SW480 (cell line): ENCODE data around the gene KAZN.

ENCODE experiments used
- DNase-seq: peaks from one replicate; pipeline ENCODE4 v3.0.0-alpha.2; 2016; ENCODE audit warnings: low spot score

The KAZN gene

DNA sequence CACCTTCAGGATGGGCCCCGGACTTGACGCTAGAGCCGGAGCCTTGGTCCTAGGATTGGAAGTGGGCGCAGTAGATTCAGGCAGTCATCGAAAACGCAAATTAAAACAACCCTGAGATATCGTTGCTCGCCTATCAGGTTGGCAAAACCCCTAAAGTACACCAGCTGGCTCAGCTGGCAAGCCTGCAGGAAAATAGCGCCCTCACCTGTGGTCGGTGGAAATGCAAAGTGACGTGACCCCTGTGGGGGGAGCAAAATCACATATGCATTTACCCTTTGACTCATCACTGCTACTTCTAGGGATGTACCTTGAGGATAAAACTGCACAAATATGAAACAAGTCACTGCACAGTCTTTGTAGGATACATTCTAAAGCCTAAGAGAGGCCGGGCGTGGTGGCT is 384.8 kb downstream of the KAZN start:
- no peak for DNase-seq

DNA sequence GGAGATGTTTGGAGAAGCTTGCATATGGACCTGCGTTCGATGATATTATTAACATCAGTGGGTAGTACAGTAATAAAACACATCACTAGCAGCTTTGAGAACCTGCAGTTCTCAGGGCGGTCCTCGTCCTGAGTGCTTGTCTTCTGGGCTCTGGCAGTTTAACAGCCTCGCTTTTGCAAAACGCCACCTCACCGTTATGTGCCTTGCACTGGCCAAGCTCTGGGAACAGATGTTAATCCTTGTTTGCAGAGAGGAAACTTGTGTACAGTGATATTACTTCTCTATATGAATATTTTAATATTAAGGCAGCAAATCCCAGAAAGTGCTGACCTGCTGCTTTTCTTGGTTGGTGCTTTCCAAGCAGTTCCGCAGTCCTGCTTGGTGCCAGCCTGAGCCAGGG is 387.7 kb downstream of the KAZN start:
- no peak for DNase-seq

DNA sequence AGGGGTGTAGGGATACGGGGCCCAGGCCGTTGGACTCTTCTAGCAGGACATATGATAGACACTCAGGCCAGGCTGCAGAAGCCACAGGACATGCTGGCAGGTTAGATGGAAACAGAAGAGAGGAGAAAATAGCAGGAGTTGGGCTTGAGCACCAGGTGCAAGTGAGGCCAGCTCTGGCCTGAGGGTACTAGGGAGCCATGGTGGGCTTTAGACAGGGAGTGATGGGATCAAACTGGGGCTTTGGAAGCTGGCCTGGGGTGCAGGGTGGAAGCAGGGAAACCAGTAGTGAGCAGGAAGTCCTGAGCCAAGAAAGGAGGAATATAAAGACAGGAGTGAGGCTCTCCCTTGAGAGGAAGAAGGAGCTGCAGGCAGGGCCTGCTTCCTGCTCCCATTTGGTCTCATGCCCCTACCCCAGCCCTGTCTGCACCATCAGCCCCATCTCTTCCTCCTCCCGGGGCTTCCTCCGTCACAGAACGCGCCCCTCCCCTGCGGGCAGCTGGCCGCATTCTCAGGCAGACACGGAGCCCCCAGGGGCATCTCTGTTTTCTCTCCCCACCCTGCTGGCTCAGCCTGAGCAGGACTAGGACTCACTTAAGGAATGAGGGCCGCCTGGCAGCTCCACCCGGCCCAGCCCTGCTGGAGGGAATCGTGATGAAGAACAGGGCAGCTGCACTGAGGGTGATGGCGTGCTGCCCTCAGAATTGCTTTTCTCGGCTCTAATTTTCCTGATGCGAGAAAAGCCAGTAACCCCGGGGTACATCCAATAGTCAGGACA is 389.5 kb downstream of the KAZN start:
- no peak for DNase-seq

DNA sequence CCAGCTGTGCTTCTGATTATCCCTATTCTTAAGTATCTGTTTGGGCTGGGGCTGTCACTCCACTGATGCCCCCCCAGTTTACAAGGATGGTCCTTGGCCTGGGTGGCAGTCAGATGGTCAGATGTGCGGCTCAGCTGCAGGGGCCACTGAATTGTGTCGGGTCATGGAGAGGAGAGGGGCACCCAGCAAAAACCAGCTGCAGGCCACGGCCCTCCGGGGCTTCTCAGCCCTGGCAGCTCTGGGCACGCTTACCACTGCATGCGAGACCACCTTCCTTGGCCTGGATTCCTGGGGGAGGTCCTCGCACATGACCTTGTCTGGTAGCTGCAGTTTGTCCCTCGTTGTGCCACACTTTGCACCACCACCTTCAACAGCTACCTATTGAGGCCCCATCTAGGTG is 390.2 kb downstream of the KAZN start:
- DNase-seq, result no peak

DNA sequence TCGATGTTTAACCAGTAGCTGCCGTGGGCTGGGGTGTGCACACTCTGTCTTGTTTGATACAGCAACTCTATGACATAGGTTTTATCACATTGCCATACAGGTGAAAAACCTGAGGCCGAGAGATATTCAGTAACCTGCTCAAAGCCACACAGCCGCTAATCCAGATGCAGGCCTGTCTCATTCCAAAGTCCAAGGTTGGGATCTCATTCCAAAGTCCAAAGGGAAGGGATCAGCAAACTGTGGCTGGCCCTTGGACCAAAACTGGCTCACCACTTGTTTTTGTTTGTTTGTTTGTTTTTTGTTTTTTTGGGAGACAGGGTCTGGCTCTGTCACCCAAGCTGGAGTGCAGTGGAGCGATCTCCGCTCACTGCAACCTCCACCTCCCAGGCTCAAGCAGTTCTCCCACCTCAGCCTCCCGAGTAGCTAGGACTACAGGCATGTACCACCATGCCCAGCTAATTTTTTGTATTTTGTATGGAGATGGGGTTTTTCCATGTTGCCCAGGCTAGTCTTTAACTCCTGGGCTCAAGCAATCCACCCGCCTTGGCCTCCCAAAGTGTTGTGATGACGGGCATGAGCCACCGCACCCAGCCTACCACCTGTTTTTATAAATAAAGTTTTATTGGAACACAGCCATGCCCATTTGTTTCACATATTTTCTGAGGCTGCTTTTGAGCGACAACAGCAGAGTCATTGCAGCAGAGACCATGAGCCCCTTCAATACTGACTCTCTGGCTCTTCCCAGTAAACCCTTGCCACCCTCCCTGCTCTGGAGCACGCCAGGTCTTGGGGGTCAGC is 391.6 kb downstream of the KAZN start:
- DNase-seq, result no peak

DNA sequence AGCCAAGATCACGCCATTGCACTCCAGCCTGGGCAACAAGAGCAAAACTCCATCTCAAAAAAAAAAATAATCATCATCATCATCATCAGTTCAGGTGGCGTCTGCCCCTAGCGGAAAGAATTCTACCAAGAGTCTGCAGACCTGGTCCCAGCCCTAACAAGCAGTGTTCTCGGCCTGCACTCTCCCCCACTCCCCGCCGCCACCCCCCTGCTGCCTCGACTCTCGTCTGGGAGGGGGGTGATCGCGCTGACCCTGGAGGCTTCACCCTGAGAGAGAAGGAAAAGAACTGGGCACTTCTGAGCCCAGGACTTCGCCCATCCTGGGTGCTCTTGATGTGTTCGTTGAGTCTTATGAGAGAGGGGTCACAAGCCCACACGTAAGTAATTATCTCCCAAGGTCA is 394.9 kb downstream of the KAZN start:
- no peak for DNase-seq

DNA sequence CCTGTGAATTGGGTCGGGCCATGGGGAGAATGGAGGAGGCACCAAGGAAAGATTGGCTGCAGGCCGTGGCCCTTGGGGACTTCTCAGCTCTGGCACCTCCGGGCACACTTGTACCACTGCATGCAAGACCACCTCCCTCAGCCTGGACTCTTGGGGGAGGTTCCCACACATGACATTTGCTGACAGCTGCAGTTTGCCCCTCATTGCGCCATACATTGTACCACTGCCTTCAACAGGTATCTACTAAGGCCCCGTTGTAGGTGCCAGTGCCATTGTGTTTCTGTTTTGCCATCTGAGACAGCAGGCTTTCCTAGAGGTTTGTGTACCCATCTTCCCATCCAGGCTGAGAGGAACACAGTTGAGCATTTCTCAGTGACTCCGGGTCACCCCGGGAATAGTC is 395.7 kb downstream of the KAZN start:
- no peak for DNase-seq

DNA sequence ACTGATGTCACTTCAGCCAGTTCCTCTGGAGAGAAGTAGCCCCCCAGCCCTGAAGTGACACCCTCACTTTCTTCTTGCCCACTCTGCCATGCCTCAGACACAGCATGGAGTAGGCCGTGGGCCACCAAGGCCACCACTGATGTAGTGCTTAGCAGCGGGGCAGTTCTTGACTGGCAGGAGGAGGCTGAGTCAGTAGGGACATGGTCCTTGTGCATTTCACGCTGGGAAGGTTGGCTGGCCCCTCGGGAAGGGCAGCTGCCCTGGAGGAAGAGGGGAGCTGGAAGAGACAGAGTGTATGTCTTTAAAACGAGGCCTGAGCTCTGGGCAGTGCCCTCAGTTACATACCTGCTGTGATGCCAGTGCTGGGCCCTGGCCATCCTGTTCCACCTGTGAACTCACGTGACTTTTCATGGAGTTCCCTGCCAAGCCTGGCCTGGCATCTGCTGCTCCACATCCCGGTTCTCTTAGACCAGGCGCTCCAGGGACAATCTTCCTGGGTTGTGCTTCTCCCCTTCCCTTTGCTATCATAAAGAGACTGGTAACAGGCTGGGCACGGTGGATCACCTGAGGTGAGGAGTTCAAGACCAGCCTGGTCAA is 396.5 kb downstream of the KAZN start:
- no peak for DNase-seq

DNA sequence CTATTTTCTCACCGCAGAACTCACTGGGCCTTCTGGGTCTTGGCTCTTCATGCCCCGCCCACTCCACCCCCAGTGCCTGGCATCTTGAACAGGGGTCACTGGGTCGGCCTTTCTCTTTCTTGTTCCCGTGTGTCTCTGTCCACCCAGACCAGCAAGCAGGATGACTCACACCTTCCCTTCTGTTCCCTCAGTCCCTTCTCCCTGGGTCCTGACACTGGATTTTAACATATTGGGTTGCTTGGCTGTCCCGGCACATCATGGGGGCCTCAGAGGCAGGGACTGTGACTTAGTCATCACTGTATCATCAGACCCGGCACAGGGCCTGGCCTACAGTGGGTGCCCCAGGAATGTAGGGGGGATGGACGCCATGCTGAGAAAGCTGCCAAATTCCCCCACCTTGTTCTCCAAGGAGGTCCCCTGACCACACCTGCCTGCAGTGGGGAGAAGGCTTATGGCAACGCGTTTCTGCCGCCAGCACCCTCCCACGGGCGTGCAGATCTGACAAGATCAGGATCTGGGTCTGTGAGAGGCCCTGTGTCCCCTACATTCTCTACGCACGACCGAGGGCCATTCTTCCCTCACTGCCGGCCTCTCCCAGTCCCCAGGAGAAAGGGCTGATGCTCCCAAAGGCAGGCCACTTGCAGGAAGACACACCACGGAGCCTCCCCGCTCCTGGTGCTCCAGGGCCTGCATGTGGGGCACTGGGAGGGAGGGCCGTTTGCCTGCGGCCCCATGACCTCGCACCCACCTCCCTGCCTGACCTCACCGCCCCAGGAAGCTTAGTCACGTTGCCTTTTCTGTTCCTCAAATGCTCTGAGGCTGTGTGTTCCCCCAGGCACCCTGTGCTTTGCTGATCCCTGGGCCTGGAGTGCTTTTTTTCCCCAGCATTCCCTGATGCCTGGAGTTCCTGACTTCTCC is 397.9 kb downstream of the KAZN start:
- DNase-seq, result peak; percentile 78

DNA sequence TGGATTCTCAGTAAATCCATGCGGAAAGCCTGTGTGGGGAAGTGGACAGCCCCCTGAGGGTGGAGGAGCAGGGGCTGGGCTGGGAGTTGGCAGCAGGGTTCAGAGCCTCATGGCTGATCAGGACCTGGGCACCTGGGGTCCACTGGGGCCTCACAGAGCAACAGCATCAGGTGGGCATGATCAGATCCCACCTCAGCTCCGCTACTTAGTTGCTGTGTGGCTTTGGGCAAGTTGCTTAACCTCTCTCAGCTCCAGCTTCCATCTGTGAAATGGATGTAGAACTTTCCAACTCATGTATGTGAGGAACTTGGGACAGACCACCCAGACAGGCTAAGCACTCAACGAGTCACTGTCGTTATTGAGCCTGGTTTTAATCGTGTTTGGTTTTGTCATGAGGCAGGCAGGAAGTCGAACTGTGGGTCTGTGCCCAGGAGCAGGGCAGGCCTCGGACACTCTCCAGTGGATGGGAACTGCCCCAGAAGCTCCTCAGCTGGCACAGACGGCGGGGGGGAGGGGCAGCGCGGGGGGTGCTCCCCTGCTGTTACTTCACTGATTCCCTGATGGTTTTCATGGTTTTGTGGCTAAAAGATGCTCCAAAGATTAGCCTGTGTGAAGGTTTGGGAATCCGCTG is 399.3 kb downstream of the KAZN start:
- no peak for DNase-seq

DNA sequence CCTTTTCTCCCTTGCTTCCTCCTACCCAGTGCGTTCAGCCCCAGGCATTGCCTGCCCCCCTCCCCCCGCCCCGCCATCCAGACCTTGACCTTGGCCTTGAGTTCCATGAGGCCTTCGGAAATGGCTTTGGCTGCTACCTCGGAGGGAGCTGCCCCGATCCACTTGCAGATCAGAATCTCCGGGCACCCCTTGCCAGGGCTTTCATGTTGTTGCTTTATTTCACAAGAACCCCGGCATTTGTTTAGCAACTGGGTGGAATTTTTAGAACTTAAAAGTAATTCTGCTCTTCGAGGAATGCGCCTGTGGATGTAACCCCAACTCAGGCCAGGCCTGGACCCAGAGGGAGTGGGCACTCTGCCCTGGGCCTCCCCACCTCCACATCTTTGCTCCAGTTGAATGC is 401.0 kb downstream of the KAZN start:
- no peak for DNase-seq

DNA sequence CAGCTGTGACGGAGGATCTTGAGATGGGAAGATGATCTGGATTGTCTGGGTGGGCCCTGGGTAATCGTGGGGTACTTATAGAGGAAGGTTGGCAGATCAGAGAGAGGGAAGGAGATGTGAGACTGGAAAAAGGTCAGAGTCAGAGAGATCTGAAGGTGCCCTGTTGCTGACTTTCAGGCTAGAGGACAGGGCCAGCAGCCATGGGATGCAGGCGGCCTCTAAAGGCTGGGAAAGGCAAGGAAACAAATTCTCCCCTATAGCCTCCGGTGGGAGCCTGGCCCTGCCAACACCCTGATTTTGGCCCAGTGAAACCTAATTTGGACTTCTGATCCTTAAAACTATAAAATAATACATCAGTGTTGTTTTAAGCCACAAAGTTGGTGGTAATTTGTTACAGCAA is 401.5 kb downstream of the KAZN start:
- DNase-seq, result no peak

DNA sequence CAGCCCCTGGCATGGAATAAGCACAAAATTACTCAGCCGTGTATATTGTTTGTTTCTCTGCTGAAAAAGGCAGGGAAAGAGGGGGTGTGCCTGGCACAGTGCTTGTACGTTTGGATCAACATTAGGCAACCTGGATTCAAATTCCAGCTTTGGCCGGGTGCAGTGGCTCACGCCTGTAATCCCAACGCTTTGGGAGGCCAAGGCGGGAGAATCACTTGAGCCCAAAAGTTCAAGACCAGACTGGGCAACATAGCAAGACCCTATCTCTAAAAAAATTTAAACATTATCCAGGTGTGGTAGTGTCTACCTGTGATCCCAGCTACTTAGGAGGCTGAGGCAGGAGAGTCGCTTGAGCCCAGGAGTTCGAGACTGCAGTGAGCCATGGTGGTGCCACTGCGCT is 402.2 kb downstream of the KAZN start:
- no peak for DNase-seq

DNA sequence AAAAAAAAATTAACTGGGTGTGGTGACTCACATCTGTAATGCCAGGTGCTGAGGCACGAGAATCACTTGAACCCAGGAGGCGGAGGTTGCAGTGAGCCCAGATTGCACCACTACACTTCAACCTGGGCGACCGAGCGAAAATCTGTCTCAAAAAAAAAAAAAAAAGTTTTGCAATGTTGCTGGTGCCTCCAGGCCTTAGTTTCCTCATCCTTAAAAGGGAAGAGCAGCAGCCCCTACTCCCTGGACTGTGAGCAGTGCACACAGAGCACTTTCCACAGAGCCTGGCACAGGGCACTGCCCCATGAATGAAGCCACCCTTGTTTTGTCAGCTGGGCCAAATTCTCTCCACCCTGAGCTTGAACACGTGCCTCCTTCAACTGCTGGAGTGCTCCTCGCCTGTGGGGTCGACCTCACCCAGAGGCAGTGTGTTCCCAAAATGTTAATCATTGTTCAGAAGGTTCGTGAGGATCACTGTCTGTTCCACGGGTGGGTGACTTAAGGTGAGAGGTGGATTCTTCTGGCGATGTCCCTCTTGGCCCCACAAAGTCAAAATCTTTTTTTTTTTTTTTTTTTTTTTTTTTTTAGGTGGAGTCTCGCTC is 402.9 kb downstream of the KAZN start:
- DNase-seq, result no peak

DNA sequence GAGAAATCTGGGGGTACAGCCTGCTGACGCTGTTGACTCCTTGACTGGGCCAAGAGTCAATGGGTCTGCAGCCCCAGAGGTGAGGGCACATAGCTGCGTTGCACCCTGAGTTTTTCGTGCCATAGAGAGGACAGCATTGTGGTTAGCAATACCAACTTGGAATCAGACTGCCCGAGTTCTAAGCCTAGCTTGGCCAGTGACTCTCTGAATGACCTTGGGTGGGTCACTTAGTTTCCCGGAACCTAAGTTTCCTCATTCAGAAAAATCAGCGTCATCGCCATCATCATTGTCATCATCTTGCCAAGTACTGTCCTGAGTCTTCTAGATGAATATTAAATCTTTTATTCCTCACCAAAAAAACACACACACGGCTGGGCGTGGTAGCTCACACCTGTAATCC is 403.8 kb downstream of the KAZN start:
- DNase-seq, result no peak

DNA sequence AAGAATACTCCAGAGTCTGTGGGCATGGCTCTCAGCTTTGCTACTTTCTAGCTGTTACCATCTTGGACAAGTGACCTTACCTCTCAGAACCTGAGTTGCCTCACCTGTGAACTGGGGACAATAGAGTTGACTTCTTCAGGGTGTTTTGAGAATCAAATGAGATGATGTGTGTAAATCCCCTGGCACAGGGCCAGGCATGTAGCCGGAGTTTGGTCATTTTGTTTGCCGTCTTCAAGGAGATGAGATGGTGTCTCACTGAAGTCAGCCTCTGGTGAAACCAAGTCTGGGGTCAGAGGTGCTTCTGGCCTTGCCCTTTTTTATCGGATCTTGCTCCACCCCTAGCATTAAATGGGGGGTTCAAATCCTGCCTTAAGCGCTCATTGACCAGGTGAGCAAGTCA is 405.9 kb downstream of the KAZN start:
- no peak for DNase-seq

DNA sequence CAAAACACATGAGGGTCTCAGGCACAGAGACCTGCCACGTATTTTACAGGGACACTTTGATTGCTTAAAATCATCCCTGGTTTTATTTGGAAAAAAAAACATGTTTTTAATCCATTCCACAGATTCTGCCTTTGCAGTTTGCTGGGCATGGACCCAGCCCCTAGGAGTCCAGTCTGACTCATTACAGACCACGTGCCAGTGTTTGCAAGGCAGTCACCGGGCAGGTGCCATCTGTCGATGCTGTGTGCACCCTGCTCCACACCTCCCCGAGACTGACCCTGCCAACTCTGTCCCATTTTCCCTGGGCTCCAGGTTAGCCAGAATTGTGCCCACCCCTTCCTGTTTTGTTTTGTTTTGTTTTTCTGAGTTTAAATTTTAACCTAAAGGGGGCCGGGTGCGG is 406.6 kb downstream of the KAZN start:
- DNase-seq, result no peak

DNA sequence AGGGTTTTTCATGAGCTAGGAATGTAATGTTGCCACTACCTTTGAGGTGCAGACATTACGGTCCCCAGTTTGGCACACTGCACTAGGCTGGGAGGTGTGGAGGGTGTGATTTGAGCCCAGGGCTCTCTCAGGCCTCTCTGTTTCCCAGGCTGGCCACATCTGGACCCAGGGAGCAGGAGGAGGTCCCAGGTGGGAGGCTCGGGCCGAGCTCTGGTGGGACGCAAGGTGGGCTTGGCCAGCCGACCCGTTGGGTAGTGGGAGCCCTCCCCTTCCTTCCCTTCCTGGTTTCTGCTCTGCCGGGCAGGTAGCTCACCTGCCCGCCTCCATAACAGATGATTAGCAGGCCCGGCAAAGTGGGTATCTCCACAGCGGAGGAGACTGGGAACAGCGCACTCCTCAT is 408.9 kb downstream of the KAZN start:
- no peak for DNase-seq

DNA sequence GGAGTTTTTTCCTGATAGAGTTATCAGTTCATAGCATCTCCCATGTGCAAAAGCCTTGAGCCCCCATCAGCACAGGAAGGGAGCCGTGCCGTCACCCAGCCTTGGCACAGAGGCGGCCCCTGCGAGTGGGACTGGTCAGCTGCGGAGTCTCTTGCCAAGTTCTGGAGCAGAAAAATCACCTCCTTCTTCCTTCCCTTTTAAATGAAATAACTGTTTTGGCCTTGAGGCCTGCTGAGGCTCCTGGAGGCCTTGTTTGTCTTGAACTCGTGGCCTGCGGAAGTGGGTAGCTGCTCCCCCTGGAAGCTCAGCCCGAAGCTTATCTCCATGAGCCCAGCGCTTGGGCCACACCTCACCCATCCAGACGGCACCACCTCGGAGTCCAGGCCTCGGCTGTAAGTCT is 409.4 kb downstream of the KAZN start:
- no peak for DNase-seq

DNA sequence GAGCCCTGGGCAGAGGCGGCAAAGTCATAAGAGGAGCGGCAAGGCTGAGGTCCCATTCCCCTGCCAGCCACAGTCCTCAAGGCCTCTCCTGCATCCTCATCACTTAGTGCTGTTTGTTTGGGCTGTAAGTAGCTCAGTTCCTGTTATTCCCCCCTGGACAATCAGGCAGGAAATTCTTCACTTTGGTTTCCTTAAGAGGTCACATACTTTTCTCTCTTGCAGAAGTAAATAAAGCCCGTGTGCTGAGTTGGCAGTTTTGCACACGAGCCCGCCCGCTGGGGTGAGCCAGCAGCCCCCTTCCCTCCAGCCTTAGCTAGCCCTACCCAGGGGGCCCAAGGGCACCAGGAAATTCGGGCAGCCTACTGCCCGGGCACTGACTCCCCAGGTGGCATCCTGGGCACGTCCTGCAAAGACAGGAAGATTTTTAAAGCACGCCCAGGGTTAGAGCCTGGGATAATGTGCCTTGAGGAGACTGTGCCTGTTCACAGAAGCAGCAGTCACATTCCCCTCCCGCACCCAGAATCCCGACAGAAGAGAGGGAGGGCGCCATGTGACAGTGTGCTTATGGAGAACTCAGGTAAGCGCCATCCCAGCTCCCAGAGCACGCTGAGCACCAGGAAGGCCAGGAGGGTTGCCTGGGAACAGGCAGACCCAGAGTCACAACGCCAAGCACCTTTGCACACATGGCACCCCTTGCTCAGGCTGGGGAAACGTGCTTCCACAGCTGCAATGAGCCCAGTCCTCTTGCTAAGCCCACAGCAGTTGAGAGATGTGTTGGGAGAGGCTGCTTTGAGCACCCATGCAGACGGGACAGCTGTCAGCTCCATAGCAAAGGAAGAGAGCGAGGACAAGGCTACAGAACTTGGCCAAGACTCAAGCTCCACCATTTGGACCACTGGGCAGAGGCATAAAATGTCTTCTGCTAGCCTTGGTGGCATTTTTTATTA is 410.6 kb downstream of the KAZN start:
- DNase-seq, result no peak
